ENCODE results near the gene CENPF.
"Not testable (repeated sequence)": the region's sequence is repeated elsewhere in the genome, so short reads cannot be mapped to it uniquely, and the experiment has no call there.

The CENPF gene

DNA sequence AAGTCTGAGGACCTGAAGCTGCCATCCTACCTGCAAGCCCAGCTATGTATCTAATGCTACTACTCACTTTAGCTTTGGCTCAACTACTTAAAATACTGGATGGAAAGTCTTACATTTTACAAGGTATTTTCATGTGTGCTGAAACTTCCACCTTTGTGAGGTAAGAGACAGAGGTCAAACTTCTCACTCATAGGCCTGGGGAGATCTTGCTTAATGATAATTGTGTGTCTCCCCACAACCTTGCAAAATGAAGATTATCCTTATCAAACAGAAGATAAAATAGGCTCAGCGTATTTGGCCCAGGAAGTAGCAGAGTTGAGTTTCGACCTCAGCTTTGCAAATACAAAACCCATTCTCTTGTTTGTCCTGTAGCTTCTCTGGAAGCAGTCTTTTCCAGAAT is 63.7 kb downstream of the CENPF start:
- no peak for TF ChIP-seq POLR2A (IDR thresholded peaks at IDR 0.05; ENCODE audit: low read depth, low read length)
- DNase-seq (ENCODE audit: insufficient read length, low spot score), result no peak
- FAIRE-seq, result no peak

DNA sequence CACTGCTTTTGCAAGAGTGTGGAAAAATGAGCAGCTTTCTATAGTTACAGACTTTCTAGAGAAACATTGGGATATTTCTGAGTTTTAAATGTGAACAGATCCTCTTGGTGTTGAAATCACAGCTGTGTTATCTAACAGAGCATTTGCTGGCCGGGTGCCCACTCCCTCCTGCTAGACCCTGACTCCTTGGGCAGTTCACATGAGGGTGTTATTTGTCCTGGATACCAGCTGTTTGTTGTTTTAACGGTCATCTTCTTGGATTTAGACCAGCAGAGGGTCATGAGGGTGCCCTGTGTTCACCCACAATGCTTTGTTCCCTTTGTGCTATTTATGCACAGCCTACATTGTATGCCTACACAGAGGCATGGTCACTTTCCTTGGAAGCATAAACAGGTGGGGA is 67.1 kb downstream of the CENPF start:
- FAIRE-seq, result no peak
- peak; percentile 7 for DNase-seq (ENCODE audit: insufficient read length, low spot score)
- no peak for TF ChIP-seq POLR2A (IDR thresholded peaks at IDR 0.05; ENCODE audit: low read depth, low read length)

DNA sequence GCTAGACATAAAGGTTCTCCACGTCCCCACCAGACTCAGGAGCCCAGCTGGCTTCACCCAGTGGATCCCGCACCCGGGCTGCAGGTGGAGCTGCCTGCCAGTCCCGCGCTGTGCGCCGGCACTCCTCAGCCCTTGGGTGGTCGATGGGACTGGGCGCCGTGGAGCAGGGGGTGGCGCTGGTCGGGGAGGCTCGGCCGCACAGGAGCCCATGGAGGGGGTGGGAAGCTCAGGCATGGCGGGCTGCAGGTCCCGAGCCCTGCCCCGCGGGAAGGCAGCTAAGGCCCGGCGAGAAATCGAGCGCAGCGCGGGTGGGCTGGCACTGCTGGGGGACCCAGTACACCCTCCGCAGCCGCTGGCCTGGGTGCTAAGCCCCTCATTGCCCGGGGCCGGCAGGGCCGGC is 70.0 kb downstream of the CENPF start:
- not testable (repeated sequence) for FAIRE-seq

DNA sequence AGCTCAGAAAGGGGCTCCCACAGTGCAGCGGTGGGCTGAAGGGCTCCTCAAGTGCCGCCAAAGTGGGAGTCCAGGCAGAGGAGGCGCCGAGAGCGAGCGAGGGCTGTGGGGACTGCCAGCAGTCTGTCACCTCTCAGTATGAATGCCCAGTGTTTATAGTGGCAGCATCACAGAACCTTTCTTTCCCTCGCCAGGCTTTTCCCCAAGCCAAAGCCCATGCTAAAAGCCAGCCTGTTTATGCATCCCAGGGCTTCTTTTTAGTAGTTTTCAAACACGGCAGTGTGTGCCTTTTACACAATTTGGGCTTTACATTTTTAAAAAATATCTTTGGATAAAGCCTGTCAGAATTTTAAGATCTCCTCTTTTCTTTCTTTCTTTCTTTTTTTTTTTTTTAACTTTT is 70.6 kb downstream of the CENPF start:
- no peak for FAIRE-seq
- TF ChIP-seq POLR2A (IDR thresholded peaks at IDR 0.05; ENCODE audit: low read depth, low read length), result no peak
- no peak for DNase-seq (ENCODE audit: insufficient read length, low spot score)

More for the DNA sequence above, 70.0 kb downstream of the CENPF start:
- not testable (repeated sequence) for DNase-seq (ENCODE audit: insufficient read length, low spot score)

DNA sequence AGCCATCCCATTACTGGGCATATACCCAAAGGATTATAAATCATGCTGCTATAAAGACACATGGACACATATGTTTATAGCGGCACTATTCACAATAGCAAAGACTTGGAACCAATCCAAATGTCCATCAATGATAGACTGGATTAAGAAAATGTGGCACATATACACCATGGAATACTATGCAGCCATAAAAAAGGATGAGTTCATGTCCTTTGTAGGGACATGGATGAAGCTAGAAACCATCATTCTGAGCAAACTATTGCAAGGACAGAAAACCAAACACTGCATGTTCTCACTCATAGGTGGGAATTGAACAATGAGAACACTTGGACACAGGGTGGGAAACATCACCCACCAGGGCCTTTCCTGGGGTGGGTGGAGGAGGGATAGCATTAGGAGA is 72.5 kb downstream of the CENPF start:
- not testable (repeated sequence) for FAIRE-seq; DNase-seq (ENCODE audit: insufficient read length, low spot score)

GRCh38 chr1:214676747-214677146 is 73.8 kb downstream of the CENPF start:
- no peak for TF ChIP-seq POLR2A (IDR thresholded peaks at IDR 0.05; ENCODE audit: low read depth, low read length)
- no peak for FAIRE-seq
- DNase-seq (ENCODE audit: insufficient read length, low spot score), result no peak

DNA sequence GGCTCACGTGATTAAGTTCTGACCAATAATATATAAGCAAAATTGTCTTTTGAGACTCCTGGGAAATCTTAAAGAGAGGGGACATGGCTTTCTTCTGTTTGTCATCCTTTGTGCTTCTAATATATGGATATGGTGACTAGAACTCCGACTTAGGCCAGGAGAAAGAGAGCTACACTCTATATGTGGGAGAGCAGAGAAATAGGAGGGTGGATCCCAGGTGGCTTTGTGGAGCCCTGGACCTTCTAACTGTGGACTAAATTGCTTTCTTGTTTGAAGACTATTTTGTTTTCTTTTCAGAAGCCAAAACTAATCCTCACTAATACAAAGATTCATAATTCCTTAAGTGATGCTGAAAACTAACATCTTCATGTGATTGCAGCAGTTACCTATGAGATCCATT is 75.0 kb downstream of the CENPF start:
- DNase-seq (ENCODE audit: insufficient read length, low spot score) (no peak), FAIRE-seq (no peak)
- no peak for TF ChIP-seq POLR2A (IDR thresholded peaks at IDR 0.05; ENCODE audit: low read depth, low read length)

DNA sequence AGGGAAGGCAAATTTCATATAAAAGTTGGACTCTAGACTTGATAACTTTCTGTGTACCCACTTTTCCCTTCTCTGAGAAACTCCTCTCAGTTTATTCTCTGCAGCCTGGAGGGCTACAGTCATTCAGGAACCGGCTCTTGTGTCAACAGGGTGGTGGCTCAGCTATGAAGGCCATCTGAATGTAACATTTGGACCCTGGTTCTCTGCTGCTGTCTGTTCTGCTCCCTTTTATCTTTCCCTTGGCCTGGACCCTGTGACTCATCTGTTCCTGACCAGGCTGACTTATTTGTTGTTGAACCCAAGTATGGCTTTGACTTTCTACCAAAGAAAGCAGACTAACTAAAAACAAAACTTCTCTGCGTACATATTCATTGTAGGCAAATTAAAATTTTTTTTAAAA is 75.4 kb downstream of the CENPF start:
- FAIRE-seq, result no peak

GRCh38 chr1:214683621-214684020 is 80.6 kb downstream of the CENPF start:
- no peak for TF ChIP-seq POLR2A (IDR thresholded peaks at IDR 0.05; ENCODE audit: low read depth, low read length)
- DNase-seq (ENCODE audit: insufficient read length, low spot score), result no peak
- FAIRE-seq, result no peak

More for the DNA sequence above, 75.4 kb downstream of the CENPF start:
- no peak for DNase-seq (ENCODE audit: insufficient read length, low spot score)
- no peak for TF ChIP-seq POLR2A (IDR thresholded peaks at IDR 0.05; ENCODE audit: low read depth, low read length)

GRCh38 chr1:214685906-214686305 is 82.9 kb downstream of the CENPF start:
- TF ChIP-seq POLR2A (IDR thresholded peaks at IDR 0.05; ENCODE audit: low read depth, low read length), result no peak
- FAIRE-seq (no peak), DNase-seq (ENCODE audit: insufficient read length, low spot score) (no peak)

GRCh38 chr1:214686497-214686896 is 83.5 kb downstream of the CENPF start:
- no peak for FAIRE-seq
- DNase-seq (ENCODE audit: insufficient read length, low spot score), result no peak
- no peak for TF ChIP-seq POLR2A (IDR thresholded peaks at IDR 0.05; ENCODE audit: low read depth, low read length)

DNA sequence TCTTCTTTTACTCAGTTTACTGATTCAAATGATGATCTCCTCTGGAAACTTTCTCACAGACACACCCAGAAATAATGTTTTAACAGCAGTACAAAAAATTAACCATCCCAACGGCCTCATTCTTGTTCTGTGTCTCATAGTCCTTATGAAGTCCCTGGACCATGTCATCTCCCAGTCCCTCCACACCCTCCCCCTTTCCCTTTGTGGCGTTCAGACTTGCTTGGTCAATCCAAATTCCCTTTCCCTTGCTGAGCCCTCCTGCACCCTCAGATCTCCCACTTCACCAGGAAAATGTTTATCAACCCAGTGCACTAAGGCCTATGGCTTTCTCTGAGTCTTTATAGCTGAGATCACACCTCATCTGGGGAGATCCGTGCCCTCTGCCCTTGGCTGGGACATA is 85.9 kb downstream of the CENPF start:
- no peak for TF ChIP-seq POLR2A (IDR thresholded peaks at IDR 0.05; ENCODE audit: low read depth, low read length)
- DNase-seq (ENCODE audit: insufficient read length, low spot score) (no peak), FAIRE-seq (no peak)

GRCh38 chr1:214694769-214695168 is 91.8 kb downstream of the CENPF start:
- DNase-seq (ENCODE audit: insufficient read length, low spot score), result no peak
- no peak for FAIRE-seq
- TF ChIP-seq POLR2A (IDR thresholded peaks at IDR 0.05; ENCODE audit: low read depth, low read length), result no peak

GRCh38 chr1:214698559-214698958 is 95.6 kb downstream of the CENPF start:
- TF ChIP-seq POLR2A (IDR thresholded peaks at IDR 0.05; ENCODE audit: low read depth, low read length), result no peak
- DNase-seq (ENCODE audit: insufficient read length, low spot score) (no peak), FAIRE-seq (no peak)

GRCh38 chr1:214700437-214700836 is 97.4 kb downstream of the CENPF start:
- no peak for FAIRE-seq
- no peak for TF ChIP-seq POLR2A (IDR thresholded peaks at IDR 0.05; ENCODE audit: low read depth, low read length)
- DNase-seq (ENCODE audit: insufficient read length, low spot score), result no peak

- FAIRE-seq (no peak), DNase-seq (ENCODE audit: insufficient read length, low spot score) (no peak)
- TF ChIP-seq POLR2A (IDR thresholded peaks at IDR 0.05; ENCODE audit: low read depth, low read length), result no peak
Measured at GRCh38 chr1:214702556-214702955, 99.6 kb downstream of the CENPF start.

Measured in H54 (cell line).